AG04450 (cell line): ENCODE measurements around the gene SMIM26. TPM values are rescaled to one million over a fixed set of nuclear protein-coding genes. Genes with fewer than 3 reads are reported as not detected.

ENCODE experiments used
- CTCF ChIA-PET: fragments of 300-600, 350-600 bp; formaldehyde crosslinking; extraction: SDS; loops from one replicate; lab custom pipeline; 2022; ENCODE audit warnings: antibody characterized with exemption, inconsistent platforms; lab: Charles Lee
- POLR2A ChIA-PET: fragments of 350-600 bp; formaldehyde crosslinking; extraction: SDS; loops from one replicate; lab custom pipeline; 2021; ENCODE audit warnings: antibody characterized with exemption, inconsistent platforms; lab: Yijun Ruan, JAX
- DNase-seq: peaks from one replicate; pipeline ENCODE4 v3.0.0-alpha.2; 2011; ENCODE audit warnings: low read depth, low spot score
- H3K27ac ChIP-seq: one replicate; pipeline ENCODE4 v1.5.1; 2012; ENCODE audit warnings: low read depth, low read length, control low read depth
- H3K27me3 ChIP-seq: one replicate; pipeline ENCODE4 v1.6.0; 2012; ENCODE audit warnings: low read length; ENCODE audit not compliant: control insufficient read depth, insufficient read depth
- H3K4me3 ChIP-seq: 2 replicates; pipeline ENCODE4 v1.5.1; 2011; ENCODE audit warnings: mild to moderate bottlenecking, low read depth, low read length, control low read depth
- H3K9me3 ChIP-seq: 2 replicates; pipeline ENCODE4 v1.5.1; 2012; ENCODE audit warnings: low read length; ENCODE audit not compliant: control insufficient read depth, insufficient read depth
- polyA plus RNA-seq: library from polyadenylated mRNA; depleted of rRNA; stranded (reverse); fragments of >200 nt; gene quantifications from 2 replicates; pipeline ENCODE4 v1.2.3, GENCODE V29; 2011; rRNA removed
- small RNA-seq: library from RNA; depleted of rRNA; stranded (forward); fragments of <200 nt; gene quantifications from one replicate; pipeline ENCODE3, GENCODE V24; 2012; ENCODE audit warnings: low read depth; ENCODE audit not compliant: insufficient read length
- TF ChIP-seq, protein P1 (sequence below): IDR thresholded peaks from 2 replicates; pipeline ENCODE4 v1.5.1; 2011; ENCODE audit warnings: low read depth, low read length, control low read depth, inconsistent platforms

Gene SMIM26
- polyA plus RNA-seq, 1 experiment = 113 TPM

GRCh38 chr20:18613553-18613952 is 46.3 kb downstream of the SMIM26 start:
- H3K4me3 ChIP-seq = no peak overlapping the region
- POLR2A ChIA-PET = no interaction called here

DNA sequence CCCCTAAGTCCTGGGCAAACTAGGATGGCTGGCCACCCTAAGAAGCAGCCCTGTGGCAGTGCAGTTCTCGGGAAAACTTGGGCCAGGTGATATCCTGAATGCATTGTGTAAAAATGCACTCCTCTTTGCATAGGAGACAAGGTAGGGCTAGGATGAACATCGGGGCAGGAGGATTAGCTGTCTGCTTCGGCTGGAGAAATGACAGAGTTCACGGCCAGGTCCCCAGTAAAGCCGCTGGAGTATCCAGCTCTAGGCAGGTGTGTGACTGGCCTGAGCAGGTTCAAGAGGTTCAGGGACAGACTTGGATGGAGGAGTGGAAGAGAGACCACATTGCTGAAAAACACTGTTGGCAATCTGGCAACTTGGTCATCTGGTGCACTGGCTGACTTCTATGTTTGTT is 47.0 kb downstream of the SMIM26 start:
- no peak for DNase-seq
- TF ChIP-seq, protein P1, sequence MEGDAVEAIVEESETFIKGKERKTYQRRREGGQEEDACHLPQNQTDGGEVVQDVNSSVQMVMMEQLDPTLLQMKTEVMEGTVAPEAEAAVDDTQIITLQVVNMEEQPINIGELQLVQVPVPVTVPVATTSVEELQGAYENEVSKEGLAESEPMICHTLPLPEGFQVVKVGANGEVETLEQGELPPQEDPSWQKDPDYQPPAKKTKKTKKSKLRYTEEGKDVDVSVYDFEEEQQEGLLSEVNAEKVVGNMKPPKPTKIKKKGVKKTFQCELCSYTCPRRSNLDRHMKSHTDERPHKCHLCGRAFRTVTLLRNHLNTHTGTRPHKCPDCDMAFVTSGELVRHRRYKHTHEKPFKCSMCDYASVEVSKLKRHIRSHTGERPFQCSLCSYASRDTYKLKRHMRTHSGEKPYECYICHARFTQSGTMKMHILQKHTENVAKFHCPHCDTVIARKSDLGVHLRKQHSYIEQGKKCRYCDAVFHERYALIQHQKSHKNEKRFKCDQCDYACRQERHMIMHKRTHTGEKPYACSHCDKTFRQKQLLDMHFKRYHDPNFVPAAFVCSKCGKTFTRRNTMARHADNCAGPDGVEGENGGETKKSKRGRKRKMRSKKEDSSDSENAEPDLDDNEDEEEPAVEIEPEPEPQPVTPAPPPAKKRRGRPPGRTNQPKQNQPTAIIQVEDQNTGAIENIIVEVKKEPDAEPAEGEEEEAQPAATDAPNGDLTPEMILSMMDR = no peak
- Histone ChIP-seq H3K27ac (no peak overlapping the region), H3K27me3 (no peaks in the 10 kb centered on the region), H3K4me3 (no peak overlapping the region), H3K9me3 (0 out of 2 replicates have a peak, but pooled peaks cover 3% of the 10 kb centered on the region)
- ChIA-PET POLR2A (no interaction called here), CTCF (interaction anchor here (1.4 kb wide), 1 partner anchor 18 kb away, joined by 4 read pairs; no protein-coding TSS in a partner anchor)

More at GRCh38 chr20:18613553-18613952, 46.3 kb downstream of the SMIM26 start:
- CTCF ChIA-PET = interaction anchor here (1.4 kb wide), 1 partner anchor 19 kb away, joined by 4 read pairs; no protein-coding TSS in a partner anchor
- Histone ChIP-seq H3K27me3 (no peaks in the 10 kb centered on the region), H3K9me3 (0 out of 2 replicates have a peak, but pooled peaks cover 3% of the 10 kb centered on the region), H3K27ac (no peak overlapping the region)
- DNase-seq = no peak
- TF ChIP-seq, protein P1 = no peak

- Histone ChIP-seq H3K4me3 (no peak overlapping the region), H3K9me3 (0 out of 2 replicates have a peak, but pooled peaks cover 3% of the 10 kb centered on the region), H3K27me3 (no peaks in the 10 kb centered on the region), H3K27ac (no peak overlapping the region)
- TF ChIP-seq, protein P1 = no peak
- POLR2A ChIA-PET = no interaction called here
- CTCF ChIA-PET = interaction anchor here (2.4 kb wide), 1 partner anchor 17 kb away, joined by 9 read pairs; no protein-coding TSS in a partner anchor
- DNase-seq = no peak
Observed at GRCh38 chr20:18615020-18615650, 47.9 kb downstream of the SMIM26 start.

Small RNAs within 50 kb of the gene (small RNA-seq; reads per million reads assigned to genes)
- gene RN7SL638P (not detected), gene RNU6ATAC34P (not detected)

Other genes with a start within 250 kb of the SMIM26 start
- gene DZANK1, start 100.4 kb upstream of the SMIM26 start, polyA plus RNA-seq = 1.8 TPM in 2 replicates
- gene POLR3F, start 100.0 kb upstream of the SMIM26 start, polyA plus RNA-seq = 7.2 and 10.6 TPM in 2 replicates
- gene RBBP9, start 70.2 kb upstream of the SMIM26 start, polyA plus RNA-seq = 14.5 and 19.7 TPM in 2 replicates
- 57.5 and 58.2 TPM in 2 replicates for gene SEC23B, start 59.5 kb upstream of the SMIM26 start, polyA plus RNA-seq
- 50.0 and 52.1 TPM in 2 replicates for gene DTD1, start 20.6 kb downstream of the SMIM26 start, polyA plus RNA-seq
- gene SCP2D1, start 246.4 kb downstream of the SMIM26 start, polyA plus RNA-seq = not detected in 2 replicates